ENCODE results near the gene RGS6.

Gene RGS6

DNA sequence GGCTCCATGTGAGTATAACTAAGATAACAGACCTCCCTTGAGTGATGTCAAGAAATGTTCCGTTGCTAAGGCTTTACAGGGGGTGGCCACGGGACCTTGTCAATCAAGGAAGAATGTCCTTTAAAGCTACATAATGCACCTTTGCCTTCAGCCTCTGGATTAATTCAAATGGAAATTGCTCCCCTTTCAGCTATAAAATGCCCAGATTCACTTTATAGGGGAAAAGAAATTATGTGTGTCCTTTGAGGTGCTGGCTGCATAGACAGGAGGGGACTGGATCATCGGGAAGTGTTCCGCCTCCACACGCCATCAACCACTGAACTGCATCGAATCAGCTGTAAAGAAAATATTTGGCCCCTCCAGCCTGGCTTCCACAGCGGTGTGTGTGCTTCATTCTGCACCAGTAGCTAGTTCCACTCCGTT, 546.3 kb downstream of the RGS6 start:
- no peak for DNase-seq (ENCODE audit: low spot score)
- in situ Hi-C loops (cut with MboI; ENCODE audit: low pct_unique_long_range_greater_than_20kb, low sequenced_read_pairs, unreplicated experiment): no loop called here
- no peak for TF ChIP-seq CTCF (IDR thresholded peaks at IDR 0.05; ENCODE audit: extremely low read depth, insufficient read depth, missing control alignments)

DNA sequence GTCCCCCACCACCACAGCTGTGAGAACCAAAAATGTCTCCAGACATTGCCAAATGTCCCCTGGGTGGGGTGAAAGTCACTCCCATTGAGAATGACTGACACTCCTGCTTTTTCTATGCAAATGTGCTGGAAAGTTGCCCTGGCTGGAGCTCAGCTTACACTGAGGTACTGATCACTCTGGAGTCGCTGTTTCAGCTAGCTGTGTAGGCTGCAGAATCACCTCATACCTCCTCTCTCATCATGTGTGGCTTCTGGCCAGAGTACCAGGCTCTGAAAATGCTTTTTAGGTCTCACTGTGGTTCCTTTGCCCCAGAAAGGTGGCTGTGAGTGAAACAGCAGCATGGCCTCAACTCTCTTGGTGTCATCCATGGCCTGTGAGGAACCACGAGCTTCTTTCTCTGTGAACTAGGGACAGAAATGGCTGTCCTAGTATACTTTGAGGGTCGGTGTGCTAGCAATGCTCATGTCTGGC, 547.3 kb downstream of the RGS6 start:
- DNase-seq (ENCODE audit: low spot score): peak; percentile 28
- no peak for TF ChIP-seq CTCF (IDR thresholded peaks at IDR 0.05; ENCODE audit: extremely low read depth, insufficient read depth, missing control alignments)
- in situ Hi-C loops (cut with MboI; ENCODE audit: low pct_unique_long_range_greater_than_20kb, low sequenced_read_pairs, unreplicated experiment): no loop called here

DNA sequence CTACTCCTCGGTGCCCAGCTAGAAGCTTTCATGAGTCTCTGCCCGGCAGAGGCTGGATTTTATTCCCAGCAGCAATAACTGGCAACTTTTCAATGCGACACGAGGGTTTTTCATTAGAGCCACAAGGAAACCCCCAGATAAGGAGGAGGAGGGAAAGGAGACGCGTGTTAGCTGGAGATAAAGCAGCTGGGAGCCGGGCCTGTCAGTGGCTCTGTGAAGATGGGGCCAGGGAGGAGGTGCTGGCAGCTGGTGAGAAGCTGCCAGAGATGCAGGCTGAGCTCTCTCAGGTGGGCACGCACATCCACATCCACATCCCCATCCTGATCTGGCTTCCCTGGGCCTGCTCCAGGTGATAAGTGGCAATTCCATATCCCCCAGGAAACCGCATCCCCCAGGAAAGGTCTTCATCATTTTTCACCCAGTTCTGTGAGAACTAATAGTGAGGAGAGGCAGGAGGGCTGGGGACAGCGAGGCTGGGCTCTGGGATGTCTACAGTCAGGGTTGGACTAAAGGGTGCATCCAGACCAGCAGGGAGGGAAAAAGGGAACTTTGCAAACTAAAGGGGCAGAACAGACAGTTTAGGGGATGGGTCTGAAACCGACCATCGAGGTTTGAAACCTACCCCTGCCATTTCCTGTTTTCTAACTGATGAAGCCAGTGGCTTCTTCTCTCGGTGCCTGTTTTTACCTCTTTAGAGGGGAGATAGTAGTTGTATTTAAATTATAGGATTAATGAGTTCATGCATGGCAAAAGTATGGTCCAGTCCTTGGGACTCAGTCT, 548.4 kb downstream of the RGS6 start:
- in situ Hi-C loops (cut with MboI; ENCODE audit: low pct_unique_long_range_greater_than_20kb, low sequenced_read_pairs, unreplicated experiment): no loop called here
- no peak for TF ChIP-seq CTCF (IDR thresholded peaks at IDR 0.05; ENCODE audit: extremely low read depth, insufficient read depth, missing control alignments)
- no peak for DNase-seq (ENCODE audit: low spot score)

- TF ChIP-seq CTCF (IDR thresholded peaks at IDR 0.05; ENCODE audit: extremely low read depth, insufficient read depth, missing control alignments): no peak
- in situ Hi-C loops (cut with MboI; ENCODE audit: low pct_unique_long_range_greater_than_20kb, low sequenced_read_pairs, unreplicated experiment): no loop called here
- DNase-seq (ENCODE audit: low spot score): no peak
Measured at GRCh38 chr14:72483311-72483710, 551.1 kb downstream of the RGS6 start.

- TF ChIP-seq CTCF (IDR thresholded peaks at IDR 0.05; ENCODE audit: extremely low read depth, insufficient read depth, missing control alignments): no peak
- in situ Hi-C loops (cut with MboI; ENCODE audit: low pct_unique_long_range_greater_than_20kb, low sequenced_read_pairs, unreplicated experiment): no loop called here
- no peak for DNase-seq (ENCODE audit: low spot score)
Measured at GRCh38 chr14:72485695-72486094, 553.5 kb downstream of the RGS6 start.

DNA sequence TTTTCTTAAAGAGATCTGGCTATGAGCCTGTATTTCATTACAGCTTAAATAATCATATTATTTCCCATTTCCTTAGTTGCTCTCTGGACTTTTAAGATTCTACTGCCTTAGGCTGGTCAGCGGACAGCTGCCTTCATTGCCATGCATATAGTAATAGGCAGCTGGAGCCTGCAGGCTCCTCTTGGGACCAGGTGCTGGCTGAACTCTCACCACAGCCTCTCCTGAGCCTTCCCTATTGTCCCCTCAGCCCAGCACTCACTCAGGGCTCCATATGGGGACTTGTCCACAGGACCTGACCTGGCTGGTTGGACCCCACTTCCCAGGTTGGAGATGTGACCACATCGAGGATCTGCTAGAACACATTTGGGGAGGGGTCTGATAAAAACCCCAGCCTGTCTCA, 556.3 kb downstream of the RGS6 start:
- TF ChIP-seq CTCF (IDR thresholded peaks at IDR 0.05; ENCODE audit: extremely low read depth, insufficient read depth, missing control alignments): no peak
- no peak for DNase-seq (ENCODE audit: low spot score)
- in situ Hi-C loops (cut with MboI; ENCODE audit: low pct_unique_long_range_greater_than_20kb, low sequenced_read_pairs, unreplicated experiment): no loop called here

Measured in GM13977 (cell line).